HG02884 (cell line): ENCODE results near the gene CD72.
"Not testable (repeated sequence)": the region's sequence is repeated elsewhere in the genome, so short reads cannot be mapped to it uniquely, and the experiment has no call there.

Experiments used
- ATAC-seq: cut with Tn5 transposase; IDR thresholded peaks from one replicate; pipeline ENCODE4 v1.9.1; 2021; ENCODE audit warnings: mild to moderate bottlenecking, moderate library complexity; ENCODE audit not compliant: unreplicated experiment

CD72 gene

DNA sequence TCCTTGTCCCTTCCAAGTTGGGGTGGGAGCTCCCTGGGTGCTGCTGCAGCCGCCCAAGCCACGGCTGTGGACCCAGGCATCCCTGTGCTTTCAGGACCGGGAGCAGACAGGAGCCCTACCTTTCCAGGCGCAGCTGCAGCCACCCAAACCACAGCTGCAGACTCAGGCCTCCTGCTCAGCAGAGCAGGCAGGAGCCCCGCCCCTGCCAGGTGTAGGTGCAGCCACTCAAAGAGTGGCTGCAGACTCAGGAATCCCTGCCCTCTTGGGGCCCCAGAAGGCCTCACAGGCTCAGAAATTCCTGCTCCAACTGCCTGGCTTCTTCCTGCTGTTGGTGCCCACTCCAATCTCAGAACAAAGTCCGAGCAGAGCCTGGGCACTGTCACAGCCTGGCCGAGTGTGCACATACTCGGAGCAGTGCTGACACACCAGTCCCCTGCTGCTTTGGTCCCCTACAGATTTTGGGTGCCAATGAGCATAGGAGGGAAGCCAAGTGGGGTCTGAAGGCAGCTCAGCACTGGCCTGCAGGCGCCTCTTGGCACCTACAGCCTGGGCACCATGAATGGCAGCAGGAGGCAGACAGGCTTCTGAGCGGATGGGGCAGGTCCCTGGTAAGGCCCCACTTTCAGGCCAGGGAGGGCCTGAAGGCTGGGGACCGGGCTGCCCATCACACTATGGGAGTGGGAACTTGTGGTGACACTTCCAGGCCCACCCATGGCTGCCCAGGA lies 19.2 kb downstream of the CD72 start:
- ATAC-seq = no peak

DNA sequence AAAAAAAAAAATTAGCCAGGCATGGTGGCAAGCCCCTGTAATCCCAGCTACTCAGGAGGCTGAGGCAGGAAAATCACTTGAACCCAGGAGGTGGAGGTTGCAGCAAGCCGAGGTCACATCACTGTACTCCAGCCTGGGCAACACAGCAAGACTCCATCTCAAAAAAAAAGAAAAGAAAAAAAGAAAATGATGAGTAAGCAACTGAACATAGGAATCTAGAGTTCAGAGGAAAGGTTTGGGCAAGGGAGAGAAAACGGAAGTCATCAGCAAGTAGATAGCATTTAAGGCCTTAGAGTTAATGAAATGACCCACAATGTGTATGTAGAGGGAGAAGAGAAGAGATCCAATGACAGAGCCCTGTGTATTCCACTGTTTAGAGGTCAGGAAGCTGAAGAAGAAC lies 21.3 kb downstream of the CD72 start:
- not testable (repeated sequence) for ATAC-seq

DNA sequence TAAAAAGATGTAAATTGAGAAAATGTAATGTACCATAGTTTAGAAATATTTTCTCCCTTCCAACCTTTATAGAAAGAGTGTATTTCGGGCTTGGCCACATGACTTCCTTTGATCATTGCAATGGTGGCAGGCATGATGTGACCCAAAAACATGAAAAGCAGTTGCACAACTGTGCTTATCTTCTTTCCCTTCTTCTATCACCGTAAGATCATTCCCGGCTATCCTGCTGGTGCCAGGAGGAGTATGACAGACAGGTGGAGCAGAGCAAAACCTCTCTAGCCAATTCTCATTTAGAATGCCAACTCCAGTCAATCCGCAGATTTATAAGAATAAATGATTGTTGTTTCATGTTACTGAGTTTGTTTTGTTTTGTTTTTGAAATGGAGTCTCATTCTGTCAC lies 23.7 kb downstream of the CD72 start:
- ATAC-seq = no peak

DNA sequence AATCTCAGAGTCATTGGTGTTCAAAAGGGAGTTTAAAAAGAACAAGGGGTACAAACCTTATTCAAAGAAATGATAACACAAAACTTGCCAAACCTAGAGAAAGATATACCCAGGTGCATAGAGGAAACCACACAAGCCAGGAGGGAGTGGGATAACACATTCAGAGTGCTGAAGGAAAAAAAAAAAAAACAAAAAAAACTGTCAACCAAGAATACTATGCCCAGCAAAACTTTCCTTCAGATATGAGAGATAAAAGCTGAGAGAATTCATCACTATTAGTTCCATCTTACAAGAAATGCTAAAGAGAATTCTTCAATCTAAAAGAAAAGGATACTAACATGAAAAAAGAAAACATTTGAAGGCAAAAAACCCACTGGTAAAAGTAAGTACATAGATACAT lies 24.6 kb downstream of the CD72 start:
- no peak for ATAC-seq

DNA sequence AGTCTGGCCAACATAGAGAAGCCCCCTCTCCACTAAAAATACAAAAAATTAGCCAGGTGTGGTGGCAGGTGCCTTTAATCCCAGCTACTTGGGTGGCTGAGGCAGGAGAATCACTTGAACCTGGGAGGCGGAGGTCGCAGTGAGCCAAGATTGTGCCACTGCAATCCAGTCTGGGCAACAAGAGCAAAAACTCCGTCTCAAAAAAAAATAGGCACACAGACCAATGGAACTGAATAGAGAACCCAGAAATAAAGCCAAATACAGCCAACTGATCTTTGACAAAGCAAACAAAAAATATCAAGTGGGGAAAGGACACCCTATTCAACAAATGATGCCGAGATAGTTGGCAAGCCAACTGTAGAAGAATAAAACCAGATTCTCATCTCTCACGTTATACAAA lies 29.7 kb downstream of the CD72 start:
- not testable (repeated sequence) for ATAC-seq

DNA sequence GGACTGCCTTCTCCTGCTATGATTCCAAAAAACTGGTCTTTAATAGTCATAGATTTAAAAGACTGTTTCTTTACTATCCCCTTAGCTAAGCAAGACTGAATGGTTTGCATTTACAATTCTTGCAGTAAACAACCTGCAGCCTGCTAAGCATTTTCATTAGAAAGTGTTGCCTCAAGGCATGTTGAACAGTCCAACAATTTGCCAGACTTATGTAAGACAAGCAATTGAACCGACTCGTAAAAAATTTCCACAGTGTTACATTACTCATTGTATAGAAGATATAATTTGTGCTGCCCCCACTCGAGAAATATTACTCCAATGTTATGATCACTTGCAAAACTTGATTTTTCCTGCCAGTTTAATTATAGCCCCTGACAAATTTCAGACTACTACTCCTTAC lies 33.5 kb downstream of the CD72 start:
- not testable (repeated sequence) for ATAC-seq

DNA sequence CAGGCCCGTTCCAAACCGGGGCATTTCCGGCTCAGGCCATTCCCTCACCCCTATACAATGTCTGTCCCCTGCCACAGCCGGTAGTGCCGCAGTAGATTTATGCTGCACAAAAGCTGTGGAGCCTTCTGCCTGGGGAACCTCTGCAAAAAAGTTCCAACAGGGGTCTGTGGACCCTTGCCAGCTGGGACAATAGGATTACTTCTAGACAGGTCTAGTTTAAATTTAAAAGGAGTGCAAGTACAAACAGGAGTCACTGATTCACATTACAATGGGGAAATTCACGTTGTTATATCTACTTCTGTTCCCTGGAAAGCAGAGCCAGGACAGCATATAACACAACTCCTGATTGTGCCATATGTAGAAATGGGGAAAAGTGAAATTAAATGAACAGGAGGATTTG lies 34.7 kb downstream of the CD72 start:
- ATAC-seq = not testable (repeated sequence)

DNA sequence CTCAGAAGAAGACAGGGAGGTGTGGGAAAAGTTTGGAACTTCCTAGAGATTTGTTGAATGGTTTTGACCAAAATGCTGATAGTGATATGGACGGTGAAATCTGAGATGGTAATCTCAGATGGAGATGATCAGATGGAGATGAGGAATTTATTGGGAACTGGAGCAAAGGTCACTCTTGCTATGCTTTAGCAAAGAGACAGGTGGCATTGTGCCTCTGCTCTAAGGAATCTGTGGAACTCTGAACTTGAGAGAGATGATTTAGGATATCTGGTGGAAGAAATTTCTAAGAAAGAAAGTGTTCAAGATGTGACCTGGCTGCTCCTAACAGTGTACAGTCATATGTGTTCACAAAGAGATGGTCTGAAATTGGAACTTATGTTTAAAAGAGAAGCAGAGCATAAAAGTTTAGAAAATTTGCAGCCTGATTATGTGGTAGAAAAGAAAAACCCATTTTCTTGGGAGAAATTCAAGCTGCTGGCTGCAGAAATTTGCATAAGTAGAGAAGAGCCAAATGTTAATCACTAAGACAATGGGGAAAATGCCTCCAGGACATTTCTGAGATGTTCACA lies 38.5 kb downstream of the CD72 start:
- ATAC-seq = not testable (repeated sequence)

DNA sequence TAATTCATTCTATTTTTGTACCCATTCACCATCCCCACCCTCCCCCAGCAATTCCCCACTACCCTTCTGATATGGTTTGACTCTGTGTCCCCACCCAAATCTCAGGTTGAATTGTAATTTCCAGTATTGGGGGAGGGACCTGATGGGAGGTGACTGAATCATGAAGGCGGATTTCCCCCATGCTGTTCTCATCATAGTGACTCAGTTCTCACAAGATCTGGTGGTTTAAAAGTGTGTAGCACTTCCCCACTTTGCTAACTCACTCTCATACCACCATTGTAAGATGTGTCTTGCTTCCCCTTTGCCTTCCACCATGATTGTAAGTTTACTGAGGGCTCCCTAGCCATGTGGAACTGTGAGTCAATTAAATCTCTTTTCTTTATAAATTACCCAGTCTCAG lies 39.1 kb downstream of the CD72 start:
- no peak for ATAC-seq

DNA sequence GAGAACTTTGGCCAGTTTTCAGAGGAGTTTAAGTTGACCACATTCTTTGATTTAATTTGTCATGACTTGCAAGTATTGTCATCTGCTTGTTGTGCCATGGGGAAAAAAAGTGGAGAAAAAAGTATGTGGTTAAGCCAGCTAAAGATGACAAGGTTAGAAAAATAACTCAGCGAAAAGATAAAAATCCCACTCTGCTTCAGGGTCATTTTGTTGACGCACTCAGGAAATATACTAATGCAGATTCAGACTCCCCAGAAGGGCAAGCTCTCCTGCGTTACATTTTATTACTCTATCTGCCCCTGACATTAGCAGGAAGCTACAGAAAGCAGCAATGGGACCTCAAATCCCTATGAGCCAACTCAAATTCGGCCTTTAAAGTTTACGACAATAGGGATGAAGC lies 40.7 kb downstream of the CD72 start:
- ATAC-seq = no peak

DNA sequence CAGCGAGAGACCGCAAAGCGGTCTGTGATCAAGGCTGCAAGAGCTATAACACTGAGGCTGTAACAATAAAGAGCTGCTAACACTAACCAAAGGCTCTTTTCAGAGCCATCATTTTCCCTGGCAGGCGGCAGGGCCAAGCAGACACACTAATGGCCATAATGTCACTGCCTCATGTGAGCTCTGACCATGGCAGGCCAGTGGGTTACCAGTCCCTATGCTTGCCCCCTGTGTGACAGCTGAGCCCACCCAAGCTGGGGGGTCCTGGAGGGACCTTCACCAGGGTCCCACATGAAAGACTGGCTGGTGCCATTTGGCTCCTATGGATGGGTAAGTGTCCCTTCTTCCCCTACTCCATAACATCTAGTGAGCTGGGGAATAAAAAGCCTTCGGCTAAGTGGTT lies 42.7 kb downstream of the CD72 start:
- no peak for ATAC-seq

DNA sequence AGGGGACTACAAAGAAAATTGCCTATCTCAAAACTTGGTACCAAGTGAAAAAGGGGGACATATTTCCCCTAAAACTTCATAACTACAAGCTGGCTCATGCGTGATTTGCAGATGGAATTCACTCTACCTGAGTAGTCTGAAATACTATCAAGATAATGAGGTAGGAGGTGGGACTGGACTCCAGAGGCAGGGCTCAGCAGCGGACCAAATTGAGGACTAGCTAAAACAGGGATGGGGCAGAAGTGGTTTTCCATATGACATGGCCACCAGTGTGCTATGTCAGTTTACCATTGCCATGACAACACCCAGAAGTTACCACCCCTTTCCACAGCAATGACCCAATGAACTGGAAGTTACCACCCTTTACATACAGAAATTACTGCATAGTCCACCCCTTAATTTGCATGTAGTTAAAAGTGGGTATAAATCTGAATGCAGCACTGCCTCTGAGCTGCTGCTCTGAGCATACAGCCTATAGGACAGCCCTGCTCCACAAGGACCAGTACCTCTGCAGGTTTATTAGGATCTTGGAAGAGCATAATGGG lies 43.6 kb downstream of the CD72 start:
- no peak for ATAC-seq

DNA sequence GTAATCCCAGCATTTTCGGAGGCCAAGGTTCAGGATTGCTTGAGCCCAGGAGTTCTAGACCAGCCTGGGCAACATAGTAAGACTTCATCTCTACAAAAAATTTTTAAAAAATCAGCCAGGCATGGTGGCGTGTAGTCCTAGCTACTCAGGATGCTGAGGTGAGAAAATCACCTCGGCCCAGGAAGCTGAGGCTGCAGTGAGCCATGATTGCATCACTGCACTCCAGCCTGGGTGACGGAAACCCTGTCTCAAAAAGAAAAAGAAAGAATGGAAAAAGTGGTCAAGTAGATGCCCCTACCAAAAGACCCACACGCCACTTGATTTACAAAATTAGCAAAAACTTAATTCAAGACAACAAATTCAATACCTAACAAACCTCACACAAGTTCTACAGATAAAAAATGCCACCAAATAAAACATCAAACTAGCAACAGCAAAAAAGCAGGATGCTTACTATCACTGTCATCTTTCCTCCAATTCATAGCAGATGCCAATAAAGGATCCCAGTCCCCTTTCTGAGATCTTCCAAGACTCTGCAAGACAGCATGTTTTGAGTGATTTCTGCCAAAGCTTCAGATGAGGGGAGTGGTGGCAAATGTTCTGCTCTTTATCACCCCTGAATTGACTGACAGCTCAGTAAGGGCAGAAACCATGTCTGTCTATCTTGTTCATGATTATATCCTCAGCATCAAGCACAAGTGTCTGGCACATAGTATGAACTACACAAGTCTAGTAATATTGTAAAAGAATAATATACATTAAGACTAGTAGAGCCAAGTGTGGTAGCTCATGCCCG lies 47.3 kb downstream of the CD72 start:
- ATAC-seq = no peak

DNA sequence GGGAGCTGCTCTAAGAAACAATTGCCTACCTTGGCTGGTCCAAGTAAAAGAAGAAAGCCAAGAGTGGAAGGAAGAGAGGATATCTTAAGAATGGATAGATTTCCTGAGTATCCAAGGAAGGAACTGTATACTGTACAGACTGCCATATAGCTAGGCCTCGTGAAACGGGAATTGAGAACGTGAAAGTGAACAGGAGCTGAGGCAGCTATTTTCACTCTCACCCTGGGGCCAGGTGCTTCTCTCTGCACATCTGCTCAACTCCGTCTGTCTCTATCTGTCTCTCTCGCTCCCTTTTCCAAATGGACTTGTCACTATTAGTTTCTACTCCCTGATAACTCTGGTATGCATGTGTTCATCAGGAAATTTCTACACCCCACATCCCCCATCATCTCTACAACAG lies 49.0 kb downstream of the CD72 start:
- no peak for ATAC-seq

DNA sequence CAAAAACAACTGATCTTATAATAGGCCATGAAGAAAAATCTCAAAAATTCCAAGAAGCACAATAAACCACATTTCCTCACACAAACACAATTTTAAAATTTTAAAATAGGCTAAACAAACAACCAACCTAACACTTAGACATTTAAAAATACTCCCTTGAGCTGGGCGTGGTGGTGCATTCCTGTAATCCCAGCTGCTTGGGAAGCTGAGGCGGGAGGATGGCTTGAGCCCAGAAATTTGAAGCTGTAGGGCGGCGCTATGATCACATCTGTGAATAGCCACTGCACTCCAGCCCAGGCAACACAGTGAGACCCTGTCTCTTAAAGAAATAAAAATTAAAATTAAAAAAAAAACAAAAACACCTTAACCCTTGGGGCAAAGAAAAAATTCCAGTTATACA lies 50.0 kb downstream of the CD72 start:
- ATAC-seq = no peak

DNA sequence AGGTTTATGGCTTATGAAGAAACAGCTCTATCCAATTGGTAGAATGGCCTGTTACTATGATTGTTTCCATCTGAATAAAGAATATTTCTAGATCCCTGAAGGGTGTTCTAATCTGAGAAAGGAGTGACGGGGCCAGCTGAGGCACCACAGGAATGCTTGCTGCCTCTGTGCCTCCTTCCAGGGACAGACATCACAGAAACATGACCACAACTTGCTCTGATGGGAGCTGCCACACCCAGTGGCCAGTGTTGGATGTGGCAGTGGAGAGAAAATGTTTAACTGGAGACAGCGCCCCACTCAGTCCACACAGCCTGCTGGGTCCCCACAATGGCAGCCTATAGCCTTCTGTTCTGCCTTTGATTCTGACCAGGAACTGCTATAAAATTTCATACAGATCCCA lies 51.8 kb downstream of the CD72 start:
- ATAC-seq = no peak

DNA sequence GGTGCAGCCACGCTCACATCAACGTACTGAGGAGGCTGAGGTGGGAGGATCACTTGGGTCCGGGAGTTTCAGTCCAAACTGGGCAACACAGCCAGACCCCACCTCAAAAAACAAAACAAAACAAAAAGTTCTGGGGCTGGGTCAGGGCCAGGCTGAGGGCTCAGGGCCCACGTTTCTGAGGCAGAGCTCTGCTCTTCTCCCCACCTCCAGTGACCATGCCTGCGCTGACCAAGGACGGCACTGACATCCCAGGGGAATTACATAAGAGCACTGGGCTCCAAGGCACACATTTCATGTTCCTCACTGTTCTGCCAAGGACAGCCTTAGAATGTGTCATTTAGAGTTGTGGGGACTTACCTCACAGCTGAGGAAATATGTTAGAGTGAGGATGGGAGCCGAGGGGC lies 53.6 kb downstream of the CD72 start:
- no peak for ATAC-seq

DNA sequence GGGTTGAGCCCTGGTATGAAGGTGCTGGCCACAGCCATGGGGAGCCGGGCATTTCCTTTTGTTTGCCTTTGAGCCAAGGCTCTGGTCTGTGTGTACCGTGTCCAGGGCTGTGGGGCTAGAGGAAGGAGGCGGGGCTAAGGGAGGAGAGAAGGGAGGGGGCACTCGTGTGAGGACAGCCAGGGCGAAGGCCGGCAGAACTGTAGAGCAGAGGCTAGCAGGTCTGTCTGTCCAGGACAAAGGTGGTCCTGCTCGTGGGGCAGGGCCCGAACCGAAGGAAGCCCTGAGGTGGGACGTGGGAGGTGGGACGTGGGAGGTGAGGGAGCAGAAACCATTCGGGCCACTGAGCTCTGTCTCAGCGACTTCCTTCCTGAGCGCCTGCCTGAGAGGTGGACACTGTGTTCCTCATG lies 54.4 kb downstream of the CD72 start:
- no peak for ATAC-seq

DNA sequence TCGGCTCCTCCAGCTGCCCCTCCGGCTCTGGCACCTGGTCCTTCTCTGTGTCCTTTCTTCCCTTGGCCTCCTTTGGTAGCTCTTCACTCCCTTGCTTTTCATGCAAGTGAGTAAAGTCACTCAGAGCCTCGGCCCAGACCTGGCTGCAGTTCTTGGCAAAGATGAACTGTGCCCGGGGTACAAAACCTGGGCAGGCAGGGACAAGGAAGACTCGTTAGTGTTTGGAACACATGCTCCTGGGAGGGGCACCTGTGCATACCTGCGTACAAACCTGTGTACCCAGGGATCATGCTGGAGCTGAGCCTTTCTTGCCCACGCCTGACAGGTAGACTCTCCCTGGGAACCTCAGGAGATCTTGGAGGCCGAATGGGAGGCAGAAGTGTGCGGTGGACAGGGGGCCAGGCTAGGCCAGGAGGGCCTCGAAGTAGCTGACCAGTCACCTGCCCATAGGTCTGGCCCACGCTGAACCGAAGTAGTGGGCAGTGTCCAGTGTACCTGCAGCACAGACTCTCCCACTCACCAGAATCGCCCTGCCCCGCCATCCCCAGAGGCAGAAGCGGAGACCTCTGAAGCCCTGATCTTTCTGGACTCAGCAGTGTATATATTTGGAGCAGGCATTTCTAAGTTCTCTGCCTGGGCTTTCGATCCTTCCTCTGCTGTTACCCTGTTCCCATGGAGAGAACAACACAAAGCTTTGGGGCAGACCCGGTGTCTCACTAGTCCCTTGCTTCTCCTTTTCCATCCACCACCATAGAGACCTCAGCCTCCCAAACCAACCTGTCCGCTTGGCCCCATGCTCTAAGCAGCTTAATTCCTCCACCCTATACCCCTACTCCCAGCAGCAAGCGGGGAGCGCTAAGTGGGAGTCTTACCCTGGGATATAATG lies 55.1 kb downstream of the CD72 start:
- no peak for ATAC-seq

DNA sequence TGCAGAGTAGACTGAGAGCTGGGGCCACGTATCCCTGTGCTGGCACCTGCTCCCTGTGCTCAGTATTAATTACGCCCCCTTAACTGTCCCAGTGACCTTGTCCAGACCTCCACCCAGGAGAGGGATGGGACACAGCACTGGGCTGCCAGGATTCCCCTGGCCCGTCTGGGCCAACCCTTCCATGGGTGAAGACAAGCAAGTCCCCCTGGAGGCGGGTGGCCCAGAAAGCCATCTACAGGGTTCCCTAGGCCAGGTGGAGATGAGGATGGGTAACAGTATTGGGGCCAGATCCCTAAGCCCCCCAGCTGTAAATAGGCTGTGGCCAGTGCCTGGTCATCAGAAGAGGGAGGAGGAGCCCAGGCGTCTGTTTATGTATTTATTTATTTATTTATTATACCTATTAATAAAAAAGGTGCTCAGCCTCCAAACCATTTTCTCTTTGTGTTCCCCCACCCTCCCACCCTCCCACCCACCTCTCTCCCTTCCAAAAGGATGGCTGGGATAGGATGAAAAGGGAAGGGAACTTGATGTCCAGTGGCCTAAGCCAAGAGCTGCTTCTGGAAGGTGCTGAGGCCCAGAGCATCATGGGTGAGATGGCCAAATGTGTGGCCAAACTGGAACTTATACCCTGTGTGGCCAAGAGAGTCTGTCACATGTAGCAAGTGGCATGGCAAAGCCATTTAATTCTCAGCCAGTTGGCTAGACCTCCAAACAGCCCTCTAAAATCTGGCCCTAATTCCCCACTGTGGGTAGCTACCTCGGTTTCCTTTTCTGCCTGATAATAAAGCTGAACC lies 56.5 kb downstream of the CD72 start:
- ATAC-seq = no peak
